GM04503 (cell line): Measurements from ENCODE around the gene TRAF4.
A peak's percentile ranks its signal among the peaks of the same experiment; 100 is the strongest.

Experiments used
- DNase-seq: peaks from one replicate; pipeline ENCODE4 v3.0.0-alpha.2; 2012; ENCODE audit warnings: low read depth

The TRAF4 gene, protein sequence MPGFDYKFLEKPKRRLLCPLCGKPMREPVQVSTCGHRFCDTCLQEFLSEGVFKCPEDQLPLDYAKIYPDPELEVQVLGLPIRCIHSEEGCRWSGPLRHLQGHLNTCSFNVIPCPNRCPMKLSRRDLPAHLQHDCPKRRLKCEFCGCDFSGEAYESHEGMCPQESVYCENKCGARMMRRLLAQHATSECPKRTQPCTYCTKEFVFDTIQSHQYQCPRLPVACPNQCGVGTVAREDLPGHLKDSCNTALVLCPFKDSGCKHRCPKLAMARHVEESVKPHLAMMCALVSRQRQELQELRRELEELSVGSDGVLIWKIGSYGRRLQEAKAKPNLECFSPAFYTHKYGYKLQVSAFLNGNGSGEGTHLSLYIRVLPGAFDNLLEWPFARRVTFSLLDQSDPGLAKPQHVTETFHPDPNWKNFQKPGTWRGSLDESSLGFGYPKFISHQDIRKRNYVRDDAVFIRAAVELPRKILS

DNA sequence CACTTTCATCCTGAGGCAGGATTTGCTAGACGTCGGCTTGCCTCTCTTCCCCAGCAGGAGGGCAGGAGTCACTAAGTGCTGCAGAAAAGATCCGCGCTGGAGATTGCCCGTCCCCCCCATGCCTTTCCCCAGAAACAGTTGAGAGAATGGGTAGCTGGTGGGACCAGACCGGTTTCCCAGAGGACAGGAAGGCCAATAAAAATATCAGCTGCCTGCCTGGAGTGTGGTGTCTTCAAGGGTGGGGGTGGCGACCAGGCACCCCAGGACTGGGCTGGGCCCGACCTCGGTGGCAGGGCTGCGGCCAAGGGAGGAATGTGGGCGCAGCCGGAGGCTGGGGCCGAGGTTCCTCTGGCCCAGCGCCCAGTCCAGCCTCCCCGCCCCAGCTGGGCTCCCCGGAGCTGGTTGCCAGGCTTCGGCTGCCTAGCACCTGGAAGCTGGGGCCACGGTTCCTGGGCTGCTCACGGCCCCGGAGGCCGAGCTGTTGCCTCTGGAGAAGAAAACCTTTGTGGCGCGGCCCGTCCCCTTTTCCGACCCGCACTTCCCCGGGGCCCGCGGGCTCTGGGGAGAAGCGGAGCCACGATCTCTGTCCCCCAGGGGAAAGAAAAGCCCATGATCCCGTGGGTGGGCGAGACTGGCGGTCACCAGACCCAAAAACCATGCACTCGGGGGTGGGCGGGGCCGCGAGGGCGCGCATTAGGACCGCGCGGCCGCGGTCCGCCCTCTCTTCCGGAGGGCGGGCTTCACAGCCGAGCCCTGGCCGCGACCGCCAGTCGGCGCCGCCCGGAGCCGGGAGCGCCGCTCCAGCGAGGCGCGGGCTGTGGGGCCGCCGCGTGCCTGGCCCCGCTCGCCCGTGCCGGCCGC, at the start of gene TRAF4:
TSS of gene TRAF4 (plus strand) at position 769 of the 861 bp plus-strand sequence. CDS start 102 bp downstream, outside the sequence.
- DNase-seq = peak; percentile 82

DNA sequence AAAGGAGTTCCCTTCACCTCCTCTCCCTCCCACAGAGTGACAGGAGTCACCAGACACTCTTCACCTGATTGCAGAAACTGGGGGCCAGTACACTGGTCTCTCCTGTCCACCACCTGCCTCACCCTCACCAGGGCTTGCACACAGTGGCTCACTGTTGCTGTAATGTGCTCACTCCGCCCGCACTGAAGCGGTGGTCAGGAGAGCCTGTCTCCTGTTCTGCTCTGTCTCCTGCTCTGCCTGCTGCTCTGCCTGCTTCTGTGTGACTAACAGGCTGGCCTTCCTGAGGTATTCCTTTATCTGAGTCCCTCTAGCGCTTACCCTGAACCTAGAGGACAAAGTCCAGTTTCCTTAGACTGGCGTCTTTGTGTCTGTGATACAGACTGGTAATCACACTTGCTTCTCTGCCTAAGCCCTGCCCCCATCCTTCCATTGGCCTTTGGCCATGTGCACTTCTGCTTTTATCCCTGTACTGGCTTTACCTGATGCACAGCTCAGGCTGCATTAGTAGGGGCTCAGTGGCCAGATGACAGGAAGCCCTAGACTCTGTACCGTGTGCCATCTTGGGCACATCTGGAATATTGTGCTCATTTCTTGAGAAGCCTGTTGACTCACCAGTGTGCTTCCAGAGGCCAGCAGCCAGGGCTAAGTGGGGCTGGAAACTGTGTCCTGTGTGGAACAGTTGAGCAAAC, 45.4 kb upstream of the TRAF4 start:
- DNase-seq = no peak

DNA sequence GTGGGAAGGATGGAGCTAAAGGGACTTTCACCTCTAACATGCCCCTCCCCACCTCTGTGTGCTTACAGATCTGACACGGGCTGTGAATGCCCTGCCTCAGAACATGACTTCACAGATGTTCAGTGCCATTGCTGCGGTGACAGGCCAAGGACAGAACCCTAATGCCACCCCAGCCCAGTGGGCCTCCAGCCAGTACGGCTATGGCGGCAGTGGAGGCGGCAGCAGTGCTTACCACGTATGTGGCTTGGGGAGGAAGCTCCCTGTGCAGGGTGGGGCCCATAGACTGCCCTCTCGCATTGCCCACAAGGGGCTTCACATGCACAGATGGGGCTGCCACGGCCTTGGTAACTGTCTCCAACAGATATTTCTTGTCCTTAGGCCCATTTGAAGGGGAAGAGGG, 43.5 kb upstream of the TRAF4 start:
- DNase-seq = no peak

DNA sequence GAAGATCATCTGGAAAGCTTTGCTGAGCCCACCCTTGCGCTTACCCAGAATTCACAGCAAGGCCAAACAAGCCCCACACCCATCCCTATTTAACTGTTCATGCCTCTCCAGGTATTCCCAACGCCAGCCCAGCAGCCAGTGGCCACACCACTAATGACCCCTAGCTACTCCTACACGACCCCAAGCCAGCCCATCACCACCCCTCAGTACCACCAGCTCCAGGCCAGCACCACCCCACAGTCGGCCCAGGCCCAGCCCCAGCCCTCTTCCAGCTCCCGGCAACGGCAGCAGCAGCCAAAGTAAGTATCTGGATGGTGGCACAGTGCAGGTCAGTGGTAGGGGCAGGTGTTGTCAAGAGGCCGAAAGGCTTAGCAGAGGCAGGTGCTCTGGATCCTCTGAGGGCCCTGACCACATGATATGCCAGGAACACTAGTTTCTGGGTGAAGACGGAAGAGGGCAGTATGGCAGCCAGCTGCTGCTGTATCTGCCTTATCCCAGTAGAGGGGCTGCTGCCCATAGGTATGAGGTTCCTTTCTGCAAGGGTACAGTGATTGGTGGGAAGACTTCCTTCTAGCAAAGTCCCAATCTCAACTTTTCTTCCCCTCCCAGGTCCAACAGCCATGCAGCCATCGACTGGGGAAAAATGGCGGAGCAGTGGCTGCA, 42.9 kb upstream of the TRAF4 start:
- no peak for DNase-seq

DNA sequence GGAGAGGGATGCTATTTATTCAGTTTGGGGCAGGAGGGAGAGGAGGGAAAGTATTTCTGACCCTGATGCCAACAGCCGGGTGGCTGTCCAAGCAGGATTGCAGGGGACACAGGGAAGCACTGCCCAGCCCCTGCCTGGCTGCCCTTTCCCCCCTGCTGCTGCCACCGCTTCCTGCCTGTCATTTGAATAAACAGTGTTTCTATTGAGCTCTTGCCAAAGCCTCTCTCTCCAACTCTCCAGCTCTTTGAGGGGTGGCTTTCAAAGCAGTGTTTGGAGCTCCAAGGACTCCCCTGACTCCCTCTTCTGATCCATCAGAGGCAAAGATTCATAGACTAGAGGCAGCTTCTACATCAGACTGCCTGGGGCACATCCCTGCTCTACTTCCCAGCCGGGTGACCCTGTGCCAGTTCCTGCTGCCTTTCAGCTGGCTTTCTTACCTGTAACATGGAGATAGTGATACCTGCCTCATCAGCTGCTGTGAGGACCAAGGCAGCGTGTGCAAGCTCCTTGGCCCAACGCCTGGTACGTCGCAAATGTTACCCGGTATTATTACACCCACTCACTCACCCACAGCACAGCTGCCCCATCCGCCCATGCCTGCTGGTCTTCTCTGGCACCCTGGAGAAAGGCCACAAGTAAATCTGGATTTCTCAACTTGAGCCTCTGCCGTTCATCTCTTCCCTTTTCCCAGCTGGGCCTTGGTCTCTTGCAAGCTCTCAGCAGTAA, 41.6 kb upstream of the TRAF4 start:
- no peak for DNase-seq

DNA sequence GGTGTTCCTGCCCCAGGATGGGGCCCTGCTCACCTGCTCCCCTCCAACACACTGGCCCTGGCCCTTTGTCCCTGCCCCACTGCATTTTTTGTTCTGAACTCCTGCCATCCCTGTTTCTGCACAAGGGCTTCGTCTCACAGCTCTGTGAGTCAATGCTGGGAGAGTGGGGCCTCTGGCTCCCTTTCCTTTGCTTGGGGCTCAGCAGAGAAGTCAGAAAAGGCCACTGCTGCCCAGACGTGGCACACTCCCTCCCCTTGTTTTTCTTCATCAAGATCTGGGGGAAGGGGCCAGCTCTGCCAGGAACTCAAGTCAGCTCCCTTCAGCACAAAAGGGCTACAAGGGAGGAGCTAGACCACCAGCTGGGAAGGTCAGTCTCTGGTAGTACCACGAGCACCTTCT, 41.1 kb upstream of the TRAF4 start:
- no peak for DNase-seq

DNA sequence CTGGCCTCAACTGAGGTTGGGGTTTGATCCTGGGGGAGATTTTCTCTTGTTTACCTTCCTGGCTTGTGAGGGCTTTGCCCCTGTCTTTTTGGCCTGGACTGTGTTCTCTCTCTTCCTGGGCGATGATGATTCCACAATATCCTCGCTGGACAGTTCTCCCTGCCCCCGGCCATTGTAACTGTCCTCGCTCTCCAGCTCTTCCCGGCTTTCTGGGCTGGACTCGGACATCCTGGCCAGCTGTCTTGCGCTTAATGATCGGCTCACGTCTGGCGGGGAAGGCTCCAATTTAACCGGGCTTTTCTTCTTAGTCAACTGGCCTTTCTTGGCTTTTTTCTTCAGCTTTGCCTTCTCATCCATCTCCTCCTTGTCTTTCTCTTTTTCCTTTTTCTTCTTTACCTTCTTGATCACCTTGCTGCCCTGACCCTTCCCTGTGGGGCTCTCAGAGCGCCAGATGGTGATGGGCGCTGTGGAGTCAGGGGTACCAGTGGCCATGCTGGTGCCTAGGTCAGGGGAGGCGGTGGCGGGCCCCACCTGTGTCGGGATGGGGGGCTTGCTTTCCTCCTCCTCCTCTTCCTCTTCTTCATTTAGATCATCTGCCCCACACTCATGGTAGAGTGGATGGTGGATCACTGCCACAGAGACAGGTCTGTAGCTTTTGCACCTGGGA, 40.1 kb upstream of the TRAF4 start:
- DNase-seq = no peak

DNA sequence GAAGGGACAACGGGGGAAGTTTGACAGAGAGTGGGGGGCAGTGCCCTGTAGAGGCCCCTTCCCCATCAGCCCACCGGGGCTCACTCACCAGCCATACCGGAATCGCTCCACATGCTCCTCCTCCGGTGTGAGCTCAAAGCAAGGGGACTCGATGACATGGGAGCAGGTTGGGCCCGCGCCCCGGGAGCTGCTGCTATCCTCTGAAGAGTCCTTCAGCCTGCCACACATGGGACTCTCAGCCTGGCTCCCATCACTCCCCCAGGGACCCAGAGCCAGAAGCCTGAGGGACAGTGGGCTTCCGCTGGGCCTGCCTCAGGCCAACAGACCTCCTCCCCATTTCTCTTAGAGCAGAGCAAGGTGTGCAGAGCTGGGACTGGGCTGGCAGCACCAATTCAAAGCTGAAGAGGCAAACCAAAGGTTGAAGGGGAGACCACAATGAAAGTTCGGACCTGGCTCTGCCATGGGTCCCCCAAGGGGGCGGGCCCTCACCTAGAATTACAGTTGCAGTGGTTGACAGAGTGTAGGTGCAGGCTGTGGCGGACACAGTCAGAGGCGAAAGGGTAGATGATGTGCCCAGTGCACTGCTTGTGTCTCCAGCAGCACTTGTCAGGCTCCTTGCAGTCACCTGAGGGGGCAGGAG, 39.5 kb upstream of the TRAF4 start:
- DNase-seq = no peak

DNA sequence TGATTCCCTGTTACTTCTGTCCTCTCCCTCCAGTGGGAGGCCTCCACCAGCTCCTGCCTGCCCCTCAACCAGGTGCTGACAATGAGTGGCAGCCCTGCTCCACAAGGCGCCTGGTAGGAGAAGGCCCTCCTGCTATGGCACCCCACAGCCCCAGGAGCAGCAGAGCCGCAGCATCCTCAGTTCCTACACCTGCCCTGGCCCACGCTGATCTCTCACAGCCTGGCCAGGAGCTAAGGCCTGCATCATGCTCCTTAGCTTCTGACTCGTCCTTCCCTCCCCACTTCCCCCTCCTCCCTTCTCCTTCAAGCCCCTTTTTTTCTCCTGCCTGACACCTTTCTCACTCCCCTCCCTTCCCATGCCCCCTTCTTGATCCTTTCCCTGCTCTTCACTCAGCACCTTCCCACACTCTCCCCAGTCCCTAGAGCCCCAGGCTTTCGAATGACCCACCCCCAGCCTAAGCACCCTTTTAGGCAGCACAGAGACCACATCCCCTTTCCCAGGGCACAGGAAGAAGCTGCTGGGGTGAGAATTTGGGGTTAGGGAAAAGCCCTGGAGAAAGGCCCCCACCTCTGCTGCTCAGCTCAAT, 38.6 kb upstream of the TRAF4 start:
- DNase-seq = no peak

DNA sequence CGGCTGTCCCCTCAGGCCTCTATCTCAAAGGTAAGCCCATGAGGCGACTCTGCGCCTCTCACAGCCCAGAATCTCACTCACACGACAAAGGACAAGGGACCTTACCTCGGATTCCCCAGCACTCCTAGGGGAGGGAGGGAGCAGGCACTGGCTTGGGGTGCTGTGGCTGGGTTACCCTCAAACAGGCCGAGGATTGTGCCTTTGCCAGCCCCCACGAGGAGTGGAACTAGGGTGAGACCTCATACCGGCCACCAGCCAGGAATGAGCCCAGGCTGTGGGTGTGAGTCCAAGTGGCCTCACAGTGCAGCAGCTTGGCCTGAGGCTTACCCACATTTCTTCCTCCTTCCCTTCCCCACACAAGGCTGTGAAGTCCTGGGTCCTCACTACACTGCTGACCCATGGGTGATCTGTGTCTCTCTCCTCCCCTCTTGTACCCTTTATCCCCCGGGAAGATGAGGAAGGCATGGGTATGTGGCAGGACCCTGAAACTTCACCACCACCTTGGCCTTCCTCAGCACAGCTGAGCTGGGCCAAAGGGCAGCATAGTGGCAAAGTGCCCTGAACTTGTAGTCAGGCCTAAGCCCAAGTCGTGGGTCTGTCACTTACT, 38.0 kb upstream of the TRAF4 start:
- no peak for DNase-seq

DNA sequence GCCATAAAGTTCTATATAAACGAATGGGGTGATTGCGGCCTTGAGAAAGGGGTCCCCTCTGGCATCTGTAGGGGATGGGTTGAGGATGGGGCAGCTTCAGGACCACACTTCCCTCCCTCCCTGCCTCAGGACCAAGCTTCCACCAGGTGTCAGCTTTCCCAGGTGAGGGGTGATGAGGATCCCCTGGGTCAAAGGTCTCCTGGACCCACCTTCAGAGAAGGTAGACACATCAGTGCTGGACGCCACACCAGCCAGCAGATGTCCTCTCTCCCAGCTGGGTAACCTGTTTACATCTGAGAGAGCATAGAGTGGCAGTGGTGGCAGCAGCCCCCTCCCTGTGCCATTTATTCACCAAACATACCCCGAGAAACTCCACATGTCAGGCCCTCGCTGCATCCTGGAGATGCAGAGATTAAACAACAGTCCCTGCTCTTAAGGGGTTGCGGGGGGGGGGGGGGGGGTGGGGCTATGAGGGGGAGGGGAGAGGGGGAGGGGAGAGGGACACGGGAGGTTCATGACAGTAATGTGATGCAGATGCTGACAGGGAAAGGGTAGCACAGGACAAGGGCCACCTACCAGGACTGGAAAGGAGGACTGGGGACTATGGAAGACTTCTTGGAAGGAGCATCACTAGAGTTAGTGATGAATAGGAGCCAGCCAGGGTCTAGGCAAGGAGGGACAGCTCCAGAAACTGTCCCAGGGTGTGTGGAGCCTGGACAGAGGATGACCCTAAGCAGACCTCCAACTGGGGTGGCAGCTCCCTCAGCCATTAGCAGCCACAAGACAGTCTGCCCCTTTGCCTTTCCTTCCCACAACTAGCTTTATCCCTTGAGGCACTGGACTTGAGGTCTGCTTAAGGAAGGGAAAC, 37.1 kb upstream of the TRAF4 start:
- no peak for DNase-seq

DNA sequence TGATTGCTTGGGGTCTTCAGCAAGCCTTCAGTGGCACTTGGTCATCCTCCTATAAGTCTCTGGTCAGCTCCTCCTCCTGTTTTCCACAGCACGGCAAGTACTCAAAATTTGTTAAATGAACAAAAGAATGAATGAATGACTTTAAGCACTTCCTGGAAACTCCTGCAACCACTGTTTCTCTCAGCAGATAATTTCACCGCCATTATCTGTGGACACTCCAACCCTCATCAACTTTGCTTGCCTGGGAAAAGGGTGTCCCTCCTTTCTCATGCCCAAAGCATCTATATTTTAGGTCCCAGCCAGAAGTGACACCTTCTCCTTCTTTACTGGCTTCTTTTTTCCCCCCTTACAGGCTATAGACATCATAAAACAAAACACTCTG, 36.5 kb upstream of the TRAF4 start:
- no peak for DNase-seq

DNA sequence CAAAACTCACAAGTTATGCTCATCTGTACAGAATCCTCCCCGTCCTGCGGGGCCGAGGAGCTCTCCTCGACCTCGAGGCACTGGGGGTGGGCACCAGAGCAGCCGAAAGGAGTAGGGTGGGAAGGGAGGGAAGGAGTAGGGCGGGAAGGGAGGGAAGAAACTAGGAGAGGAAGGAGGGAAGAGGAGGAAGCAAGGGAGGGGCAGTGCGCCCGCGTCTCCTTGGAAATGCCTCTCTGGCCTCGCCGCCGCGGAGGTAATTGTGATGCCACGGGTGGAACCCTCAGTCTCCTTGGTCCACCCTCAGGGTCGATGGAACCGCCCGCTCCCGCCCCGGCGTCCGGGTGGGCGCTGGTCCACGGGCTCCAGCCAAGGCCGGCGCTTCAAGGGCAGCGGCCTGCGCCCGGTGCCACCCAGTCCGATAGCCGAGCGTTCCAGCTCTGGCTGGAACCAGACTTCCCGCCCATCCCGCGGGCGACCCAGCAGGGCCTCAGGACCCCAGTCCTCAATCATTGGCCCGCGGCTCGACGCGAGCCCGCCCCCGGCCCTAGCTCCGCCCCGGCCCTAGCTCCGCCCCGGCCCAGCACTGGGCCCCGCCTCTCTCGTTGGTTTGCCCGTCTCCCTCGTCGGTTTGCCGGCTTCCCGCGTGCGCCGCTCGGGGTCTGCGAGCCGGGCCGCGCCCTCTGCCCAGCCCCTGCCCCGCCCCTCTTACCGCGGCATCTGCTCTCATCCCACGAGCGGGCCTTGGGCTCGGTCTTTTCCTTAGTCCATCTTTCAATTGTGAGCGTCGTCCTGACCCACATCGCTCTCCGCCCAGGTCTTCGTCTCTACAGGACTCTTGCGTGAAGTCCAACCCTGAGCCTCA, 32.7 kb upstream of the TRAF4 start:
- DNase-seq = no peak

DNA sequence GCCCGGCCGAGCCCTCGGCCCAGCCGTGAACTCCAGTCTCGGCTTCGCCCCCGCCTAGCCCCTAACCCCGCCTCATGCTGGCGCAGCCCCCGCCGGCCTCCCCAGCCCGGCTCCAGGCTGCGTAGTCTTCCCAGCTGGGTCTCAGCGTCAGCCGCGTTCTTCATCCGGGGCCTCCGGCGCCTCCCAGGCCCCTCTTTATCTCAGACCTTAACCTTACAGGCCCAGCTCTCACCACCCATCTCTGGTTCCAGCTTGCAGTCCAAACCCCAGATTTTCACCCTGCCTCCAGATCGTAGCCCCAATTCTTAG, 32.1 kb upstream of the TRAF4 start, which contains the start of gene PROCA1:
TSS of gene PROCA1 (minus strand) at position 166 of the 309 bp plus-strand sequence. CDS start 228 bp downstream, outside the sequence.
- DNase-seq = no peak

DNA sequence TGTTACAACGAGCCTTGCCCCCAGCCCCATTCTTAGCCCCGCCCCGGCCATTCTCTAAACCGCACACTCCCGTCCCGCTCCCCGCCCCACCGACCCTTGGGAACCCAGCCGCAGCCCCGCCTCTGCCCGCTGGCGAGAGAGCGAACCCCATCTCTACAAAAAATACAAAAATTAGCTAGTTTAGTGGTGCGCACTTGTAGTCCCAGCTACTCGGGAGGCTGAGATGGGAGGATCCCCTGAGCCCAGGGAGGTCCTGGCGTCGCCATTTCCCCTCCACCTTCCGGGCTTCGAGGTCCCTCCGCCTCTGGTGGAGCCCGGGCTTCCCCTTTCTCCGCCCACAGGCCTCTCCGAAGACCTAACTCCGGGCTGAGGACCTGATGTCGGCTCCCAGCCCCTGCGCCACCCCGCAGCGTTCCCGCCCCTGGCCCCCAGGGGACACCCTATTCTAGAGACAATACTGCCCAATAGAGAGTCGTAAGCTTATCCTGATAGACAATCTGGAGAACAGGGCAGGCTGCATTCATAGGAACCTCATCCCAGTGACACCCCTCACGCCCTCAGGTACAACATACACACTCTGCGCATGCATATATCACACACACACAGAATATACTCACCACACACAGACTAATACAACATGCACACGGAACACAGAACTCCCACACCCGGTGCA, 31.6 kb upstream of the TRAF4 start:
- no peak for DNase-seq

DNA sequence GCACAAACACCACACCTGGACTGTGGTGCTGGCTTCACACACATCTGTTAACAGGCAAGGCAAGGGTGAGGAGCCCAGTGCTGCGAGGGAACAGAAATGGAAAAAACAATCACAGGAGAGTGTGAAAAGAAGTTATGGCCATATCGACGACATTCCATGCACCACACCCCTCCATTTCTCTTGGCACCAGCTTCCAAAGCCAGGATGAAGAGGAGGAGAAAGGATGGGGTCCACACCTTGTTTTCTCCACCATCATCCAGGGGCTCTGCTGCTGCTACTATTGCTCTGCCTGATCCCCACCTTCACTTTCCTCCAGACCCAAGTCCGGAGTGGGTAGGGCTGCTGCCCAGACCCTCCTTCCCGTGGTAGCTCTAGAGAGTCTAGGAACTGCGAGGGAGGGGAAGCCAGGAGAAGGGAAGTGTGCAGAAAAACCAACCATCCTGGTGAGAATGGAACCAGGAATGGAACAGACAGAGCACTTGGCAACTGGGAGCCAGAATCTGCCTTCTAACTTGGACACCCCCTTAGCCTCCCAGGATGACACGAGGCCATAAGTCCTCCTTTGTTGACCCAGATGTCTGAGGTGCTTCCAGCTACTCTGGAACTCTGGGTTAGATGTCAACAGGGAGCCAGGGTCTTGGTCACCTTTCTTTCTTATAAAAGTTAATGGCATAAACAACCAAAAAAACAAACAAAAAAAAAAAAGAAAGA, 31.0 kb upstream of the TRAF4 start:
- DNase-seq = no peak
